ENCODE measurements around the gene HAO1. TPM values are rescaled to one million over a fixed set of nuclear protein-coding genes. Genes with fewer than 3 reads are reported as not detected.

The HAO1 gene
- polyA plus RNA-seq, 1 donor (not counting 4 experiments of a cell fraction or from before 2014, with no cell fraction given): not detected

DNA sequence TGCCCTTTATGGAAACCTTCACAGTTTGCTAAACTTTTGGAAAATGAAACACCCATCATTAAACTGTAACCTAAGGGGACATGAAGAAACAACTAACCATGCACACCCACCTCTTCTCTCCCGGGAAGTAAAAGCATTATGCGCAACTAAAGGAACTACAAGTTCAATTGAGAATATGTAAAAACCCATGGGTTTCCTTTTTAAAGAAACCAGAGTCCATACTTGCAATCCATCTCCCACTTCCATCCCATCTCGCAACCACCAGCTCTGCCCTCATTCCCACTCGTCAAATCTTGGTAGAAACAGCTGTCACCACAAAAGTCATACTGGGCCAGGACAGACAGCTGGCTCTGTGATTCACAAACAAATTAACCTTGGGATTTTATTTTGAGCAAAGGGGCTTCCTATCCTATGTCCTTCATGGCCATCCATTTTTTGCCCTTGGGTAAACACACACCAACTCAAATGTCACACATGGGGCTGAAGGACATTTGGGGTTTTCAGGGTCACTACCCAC, 81.5 kb downstream of the HAO1 start:
- H3K9ac ChIP-seq (ENCODE audit: control insufficient read depth, extremely low read depth, insufficient read depth, low read length): no peak overlapping the region
- FAIRE-seq: no peak

DNA sequence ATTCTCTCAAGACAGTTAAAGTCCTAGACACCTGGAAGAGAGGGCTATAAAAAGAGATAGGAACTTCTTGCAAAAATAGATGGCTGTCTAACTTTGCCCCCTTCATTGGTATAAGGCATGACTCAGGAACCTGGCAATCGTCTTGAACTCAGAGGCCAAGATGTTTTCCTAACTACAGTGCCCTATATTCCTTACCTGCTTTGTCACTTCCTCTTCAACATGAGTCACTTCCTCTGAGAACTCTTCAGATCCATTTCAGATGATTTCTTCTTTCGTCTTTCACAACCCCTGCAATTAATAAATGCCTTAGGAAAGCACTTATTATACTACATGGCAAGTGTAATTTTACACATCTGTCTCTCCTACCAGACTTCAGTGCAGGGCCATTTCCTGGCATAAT, 83.5 kb downstream of the HAO1 start:
- TF ChIP-seq, protein P1, sequence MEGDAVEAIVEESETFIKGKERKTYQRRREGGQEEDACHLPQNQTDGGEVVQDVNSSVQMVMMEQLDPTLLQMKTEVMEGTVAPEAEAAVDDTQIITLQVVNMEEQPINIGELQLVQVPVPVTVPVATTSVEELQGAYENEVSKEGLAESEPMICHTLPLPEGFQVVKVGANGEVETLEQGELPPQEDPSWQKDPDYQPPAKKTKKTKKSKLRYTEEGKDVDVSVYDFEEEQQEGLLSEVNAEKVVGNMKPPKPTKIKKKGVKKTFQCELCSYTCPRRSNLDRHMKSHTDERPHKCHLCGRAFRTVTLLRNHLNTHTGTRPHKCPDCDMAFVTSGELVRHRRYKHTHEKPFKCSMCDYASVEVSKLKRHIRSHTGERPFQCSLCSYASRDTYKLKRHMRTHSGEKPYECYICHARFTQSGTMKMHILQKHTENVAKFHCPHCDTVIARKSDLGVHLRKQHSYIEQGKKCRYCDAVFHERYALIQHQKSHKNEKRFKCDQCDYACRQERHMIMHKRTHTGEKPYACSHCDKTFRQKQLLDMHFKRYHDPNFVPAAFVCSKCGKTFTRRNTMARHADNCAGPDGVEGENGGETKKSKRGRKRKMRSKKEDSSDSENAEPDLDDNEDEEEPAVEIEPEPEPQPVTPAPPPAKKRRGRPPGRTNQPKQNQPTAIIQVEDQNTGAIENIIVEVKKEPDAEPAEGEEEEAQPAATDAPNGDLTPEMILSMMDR (optimal IDR thresholded peaks at IDR 0.05 in 1 of 3, IDR thresholded peaks at IDR 0.05 in 1 of 3, conservative IDR thresholded peaks at IDR 0.05 in 1 of 3; ENCODE audit: extremely low read depth in 1 of 3, insufficient read depth in 2 of 3, low read length in 3 of 3): no peak
- TF ChIP-seq EZH2 (IDR thresholded peaks at IDR 0.05; ENCODE audit: low read length): no peak
- Histone ChIP-seq H3K4me2 (ENCODE audit: control insufficient read depth, extremely low read depth, insufficient read depth, low read depth, low read length) (peak overlapping the region; percentile 16), H3K27ac (ENCODE audit: control insufficient read depth, insufficient read depth, low read length) (peak overlapping the region; percentile 50), H3K9me1 (ENCODE audit: control insufficient read depth, extremely low read depth, insufficient read depth, low read length) (no peaks in the 10 kb centered on the region), H3K36me3 (ENCODE audit: control insufficient read depth in 2 of 2, extremely low read depth in 1 of 2, insufficient read depth in 2 of 2, low read length in 2 of 2) (no peaks in the 10 kb centered on the region), H4K20me1 (ENCODE audit: control insufficient read depth, extremely low read depth, insufficient read depth, low read length) (no peaks in the 10 kb centered on the region), H2AFZ (ENCODE audit: control insufficient read depth, low read length) (no peak overlapping the region), H3K4me1 (ENCODE audit: control insufficient read depth, extremely low read depth, insufficient read depth, low read length) (peaks cover 32% of the 10 kb centered on the region), H3K4me3 (ENCODE audit: control insufficient read depth in 2 of 3, extremely low read depth in 1 of 3, insufficient read depth in 2 of 3, low read depth in 1 of 3, low read length in 3 of 3) (no peak overlapping the region), H3K27me3 (ENCODE audit: control insufficient read depth, extremely low read depth, insufficient read depth, low read length) (no peaks in the 10 kb centered on the region), H3K9ac (ENCODE audit: control insufficient read depth, extremely low read depth, insufficient read depth, low read length) (no peak overlapping the region), H3K9me3 (ENCODE audit: control insufficient read depth, low read depth, low read length) (no peaks in the 10 kb centered on the region), H3K79me2 (ENCODE audit: control insufficient read depth, insufficient read depth, low read length) (no peaks in the 10 kb centered on the region)
- dilution Hi-C loops (cut with MboI; ENCODE audit: extremely low pct_ligation_motif_present, low sequenced_read_pairs): no loop called here
- DNase-seq (ENCODE audit: low read depth, low spot score) (peak; percentile 67), FAIRE-seq (peak; percentile 96)

More for the DNA sequence above, 81.5 kb downstream of the HAO1 start:
- no peaks in the 10 kb centered on the region for H3K9me1 ChIP-seq (ENCODE audit: control insufficient read depth, extremely low read depth, insufficient read depth, low read length)
- peak overlapping the region; percentile 28 for H3K27ac ChIP-seq (ENCODE audit: control insufficient read depth, insufficient read depth, low read length)
- no peak for DNase-seq (ENCODE audit: low read depth, low spot score)
- H2AFZ ChIP-seq (ENCODE audit: control insufficient read depth, low read length): no peak overlapping the region
- H4K20me1 ChIP-seq (ENCODE audit: control insufficient read depth, extremely low read depth, insufficient read depth, low read length): no peaks in the 10 kb centered on the region
- no peak overlapping the region for H3K4me2 ChIP-seq (ENCODE audit: control insufficient read depth, extremely low read depth, insufficient read depth, low read depth, low read length)
- H3K4me1 ChIP-seq (ENCODE audit: control insufficient read depth, extremely low read depth, insufficient read depth, low read length): peaks cover 30% of the 10 kb centered on the region
- no peaks in the 10 kb centered on the region for H3K9me3 ChIP-seq (ENCODE audit: control insufficient read depth, low read depth, low read length)
- H3K4me3 ChIP-seq (ENCODE audit: control insufficient read depth in 2 of 3, extremely low read depth in 1 of 3, insufficient read depth in 2 of 3, low read depth in 1 of 3, low read length in 3 of 3): no peak overlapping the region
- H3K36me3 ChIP-seq (ENCODE audit: control insufficient read depth in 2 of 2, extremely low read depth in 1 of 2, insufficient read depth in 2 of 2, low read length in 2 of 2): no peaks in the 10 kb centered on the region
- no peak for TF ChIP-seq EZH2 (IDR thresholded peaks at IDR 0.05; ENCODE audit: low read length)
- TF ChIP-seq, protein P1 (optimal IDR thresholded peaks at IDR 0.05 in 1 of 3, IDR thresholded peaks at IDR 0.05 in 1 of 3, conservative IDR thresholded peaks at IDR 0.05 in 1 of 3; ENCODE audit: extremely low read depth in 1 of 3, insufficient read depth in 2 of 3, low read length in 3 of 3): no peak
- no peaks in the 10 kb centered on the region for H3K79me2 ChIP-seq (ENCODE audit: control insufficient read depth, insufficient read depth, low read length)
- dilution Hi-C loops (cut with MboI; ENCODE audit: extremely low pct_ligation_motif_present, low sequenced_read_pairs): no loop called here
- H3K27me3 ChIP-seq (ENCODE audit: control insufficient read depth, extremely low read depth, insufficient read depth, low read length): no peaks in the 10 kb centered on the region
